GM12864 (cell line): ENCODE data around the gene AEBP1.

Experiments used
- DNase-seq: peaks from one replicate; pipeline ENCODE4 v3.0.0-alpha.2; 2011; ENCODE audit warnings: low read depth
- H3K4me3 ChIP-seq: 2 replicates; pipeline ENCODE4 v1.5.1; 2011; ENCODE audit warnings: mild to moderate bottlenecking, low read depth, low read length, control low read depth
- TF ChIP-seq, protein P1 (sequence below): IDR thresholded peaks from 2 replicates; pipeline ENCODE4 v1.5.1; 2011; ENCODE audit warnings: low read depth, mild to moderate bottlenecking, moderate library complexity, low read length, control low read depth, inconsistent platforms; ENCODE audit errors: missing control alignments

The AEBP1 gene

GRCh38 chr7:44063547-44063893 is 40.6 kb upstream of the AEBP1 start:
- H3K4me3 ChIP-seq: no peak overlapping the region
- no peak for DNase-seq
- TF ChIP-seq, protein P1, sequence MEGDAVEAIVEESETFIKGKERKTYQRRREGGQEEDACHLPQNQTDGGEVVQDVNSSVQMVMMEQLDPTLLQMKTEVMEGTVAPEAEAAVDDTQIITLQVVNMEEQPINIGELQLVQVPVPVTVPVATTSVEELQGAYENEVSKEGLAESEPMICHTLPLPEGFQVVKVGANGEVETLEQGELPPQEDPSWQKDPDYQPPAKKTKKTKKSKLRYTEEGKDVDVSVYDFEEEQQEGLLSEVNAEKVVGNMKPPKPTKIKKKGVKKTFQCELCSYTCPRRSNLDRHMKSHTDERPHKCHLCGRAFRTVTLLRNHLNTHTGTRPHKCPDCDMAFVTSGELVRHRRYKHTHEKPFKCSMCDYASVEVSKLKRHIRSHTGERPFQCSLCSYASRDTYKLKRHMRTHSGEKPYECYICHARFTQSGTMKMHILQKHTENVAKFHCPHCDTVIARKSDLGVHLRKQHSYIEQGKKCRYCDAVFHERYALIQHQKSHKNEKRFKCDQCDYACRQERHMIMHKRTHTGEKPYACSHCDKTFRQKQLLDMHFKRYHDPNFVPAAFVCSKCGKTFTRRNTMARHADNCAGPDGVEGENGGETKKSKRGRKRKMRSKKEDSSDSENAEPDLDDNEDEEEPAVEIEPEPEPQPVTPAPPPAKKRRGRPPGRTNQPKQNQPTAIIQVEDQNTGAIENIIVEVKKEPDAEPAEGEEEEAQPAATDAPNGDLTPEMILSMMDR: no peak

DNA sequence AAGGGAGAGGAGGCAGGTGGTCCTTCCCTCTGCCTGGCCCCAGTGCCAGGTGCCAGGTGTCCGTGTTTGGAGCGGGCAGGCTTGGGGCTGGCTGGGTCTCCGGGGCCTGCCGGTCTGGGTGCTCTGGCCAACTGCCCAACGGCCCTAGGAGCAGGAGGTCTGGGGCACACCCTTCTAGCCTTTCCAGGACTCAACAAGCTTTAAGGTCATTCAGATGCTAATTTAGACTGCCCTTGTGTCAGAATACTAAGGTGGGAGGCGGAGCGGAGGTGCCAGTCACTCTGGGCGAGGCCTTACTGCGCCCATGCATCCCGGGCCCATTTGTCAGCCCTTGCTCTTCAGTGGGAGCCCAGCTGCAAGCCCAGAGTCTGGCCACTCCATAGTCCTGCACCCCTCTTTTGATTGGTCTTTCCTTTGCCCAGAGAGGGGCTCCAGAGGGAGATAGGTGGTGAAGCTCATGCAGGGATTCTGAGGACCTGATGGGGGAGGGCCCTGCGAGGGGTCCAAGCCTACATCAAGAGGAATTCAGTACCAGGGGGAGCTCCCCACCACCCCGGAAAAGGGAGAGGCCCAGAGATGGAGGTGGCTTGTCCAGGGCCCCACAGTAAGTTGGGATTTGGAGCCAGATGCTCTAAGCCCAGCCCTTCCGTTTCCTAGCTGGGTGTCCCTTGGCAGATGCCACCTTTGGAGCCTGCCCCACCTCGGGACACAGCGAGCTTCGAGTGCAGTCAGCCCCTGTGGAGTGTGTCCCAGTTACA is 40.1 kb upstream of the AEBP1 start:
- DNase-seq: no peak
- TF ChIP-seq, protein P1: no peak
- H3K4me3 ChIP-seq: no peak overlapping the region

- no peak for DNase-seq
- H3K4me3 ChIP-seq: no peak overlapping the region
These were observed 39.2 kb upstream of the AEBP1 start for GRCh38 chr7:44064791-44065430.

GRCh38 chr7:44065431-44066110 is 38.6 kb upstream of the AEBP1 start, which contains the start of gene PGAM2:
PGAM2 (minus strand) TSS chr7:44065567; CDS start chr7:44065529, 38 bp downstream.
- TF ChIP-seq, protein P1: no peak
- no peak for DNase-seq
- H3K4me3 ChIP-seq: no peak within 1 kb of the TSS

More at GRCh38 chr7:44064791-44065430, 39.2 kb upstream of the AEBP1 start:
- TF ChIP-seq, protein P1: no peak

GRCh38 chr7:44066111-44066460 is 38.1 kb upstream of the AEBP1 start:
- no peak overlapping the region for H3K4me3 ChIP-seq
- DNase-seq: no peak
- TF ChIP-seq, protein P1: no peak

DNA sequence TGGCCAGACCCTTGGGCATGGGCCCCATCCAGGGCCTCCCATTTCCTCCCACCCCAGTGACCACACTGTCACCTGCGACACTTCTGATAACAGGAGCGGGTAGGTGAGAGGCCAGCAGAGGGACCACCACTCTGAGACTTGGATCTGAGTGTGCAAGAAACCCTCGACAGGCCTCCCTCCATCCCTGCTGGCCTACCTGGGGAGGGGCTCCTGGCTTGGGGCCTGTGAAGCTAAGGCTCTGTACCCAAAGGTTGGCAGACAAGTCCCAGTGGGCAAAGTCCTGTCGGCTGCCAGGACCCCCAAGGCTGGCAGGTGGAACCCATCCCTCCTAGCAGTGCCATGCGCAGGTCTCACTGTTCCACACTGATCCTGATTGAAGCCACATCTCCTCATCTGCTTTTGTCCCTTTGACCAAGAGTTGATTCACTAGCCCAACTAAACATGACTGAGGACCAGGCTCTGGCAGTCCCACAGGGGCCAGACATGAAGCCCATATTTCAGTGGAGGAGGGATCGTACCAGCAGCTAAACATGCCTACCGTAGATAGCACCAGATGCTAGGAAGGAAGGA is 37.6 kb upstream of the AEBP1 start:
- no peak for DNase-seq
- no peak overlapping the region for H3K4me3 ChIP-seq
- TF ChIP-seq, protein P1: no peak
